ENCODE data around the gene SYT15B.
"Not testable (repeated sequence)": the region's sequence is repeated elsewhere in the genome, so short reads cannot be mapped to it uniquely, and the experiment has no call there.

The SYT15B gene

DNA sequence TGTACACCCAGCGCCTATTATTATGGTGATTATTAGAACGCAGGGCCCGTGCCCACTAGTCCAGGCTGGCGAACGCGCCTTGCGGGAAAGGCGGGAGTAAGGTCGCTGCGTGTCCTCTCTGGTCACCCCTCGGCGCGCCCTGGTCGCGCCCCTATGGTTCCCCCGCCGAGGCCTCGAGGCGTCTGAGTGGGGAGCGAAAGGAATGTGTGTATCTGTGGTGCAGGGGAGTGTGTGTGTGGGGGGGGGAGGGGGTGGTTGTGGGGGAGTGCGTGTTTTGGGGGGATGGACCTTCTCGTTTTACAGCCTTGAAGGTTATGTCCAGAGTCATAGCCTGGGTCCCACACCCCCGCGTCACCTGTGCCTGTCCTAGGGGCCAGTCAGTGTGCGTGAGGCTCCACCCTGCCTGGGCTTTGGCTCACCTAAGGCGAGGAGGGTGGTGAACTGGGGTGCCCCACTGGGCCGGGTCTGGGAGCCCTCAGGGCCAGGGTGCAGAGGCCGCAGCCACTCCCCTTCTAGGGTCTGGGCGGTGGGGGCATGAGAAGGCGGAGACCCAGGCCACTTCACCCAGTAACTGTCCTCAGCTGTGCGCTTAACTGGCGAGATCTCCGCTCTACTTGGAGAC, at the start of gene SYT15B:
SYT15B (minus strand) TSS at position 39 of the 622 bp plus-strand sequence. CDS start 952 bp downstream, outside the sequence.
- not testable (repeated sequence) for H3K4me3 ChIP-seq (ENCODE audit: low read depth, low read length); DNase-seq (ENCODE audit: low read depth)

DNA sequence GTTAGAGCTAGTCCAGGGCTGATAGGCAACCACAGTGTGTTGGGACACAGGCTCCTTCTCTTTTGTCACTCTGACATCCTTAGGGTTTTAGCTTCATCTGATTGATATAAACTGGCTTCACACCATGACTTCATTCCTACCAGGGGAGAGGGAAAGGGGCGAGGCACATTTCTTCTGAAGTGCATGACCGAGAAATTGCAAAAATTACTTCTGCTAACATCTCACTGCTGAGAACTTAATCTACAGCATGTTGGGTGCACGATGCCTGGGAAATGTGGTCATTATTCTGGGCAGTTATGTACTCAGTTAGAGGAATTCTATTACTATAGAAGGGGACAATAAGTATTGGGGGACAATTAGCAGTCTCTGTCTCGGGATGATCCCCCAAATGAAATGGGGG, 16.2 kb upstream of the SYT15B start:
- DNase-seq (ENCODE audit: low read depth): not testable (repeated sequence)

DNA sequence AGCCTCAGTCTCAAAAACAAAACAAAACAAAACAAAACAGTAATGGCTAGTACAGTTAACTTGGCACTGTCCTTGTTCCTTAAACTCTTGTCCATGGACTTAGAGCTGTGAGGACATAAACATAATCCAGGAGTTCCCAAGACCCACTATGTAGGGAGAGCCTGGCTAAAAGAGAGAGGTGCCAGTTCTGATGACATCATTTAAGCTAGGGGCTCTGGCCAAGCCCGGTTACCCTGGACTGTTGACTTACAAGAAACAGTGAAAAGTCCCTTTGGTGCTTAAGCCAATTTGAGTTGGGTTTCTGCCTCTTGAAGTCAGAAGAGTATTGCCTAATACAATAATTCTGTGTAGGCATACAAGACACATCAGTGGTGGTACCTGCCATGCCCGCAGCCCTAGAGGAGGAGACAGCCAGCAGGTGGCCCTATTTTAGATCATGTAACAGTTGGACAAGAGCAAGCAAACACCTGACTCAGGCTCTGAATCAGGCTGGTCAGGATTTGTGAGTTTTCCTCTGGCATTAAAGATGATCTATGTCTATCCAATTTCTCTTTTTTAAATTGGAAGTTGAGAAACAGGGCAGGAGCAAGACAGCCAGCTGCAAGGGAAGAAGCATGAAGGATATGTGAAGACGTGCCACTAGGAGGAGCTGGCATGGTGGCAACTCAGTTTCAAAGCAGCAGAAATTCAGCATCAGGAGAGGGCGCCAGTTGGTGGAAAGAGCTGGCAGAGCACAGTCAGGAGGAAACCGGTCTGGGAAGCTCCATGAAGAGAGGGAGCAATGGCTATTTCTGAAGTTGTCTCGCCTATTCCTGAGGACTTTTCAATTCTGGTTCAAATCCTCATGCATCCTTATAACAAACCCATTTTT, 12.2 kb upstream of the SYT15B start:
- peak; percentile 22 for DNase-seq (ENCODE audit: low read depth)
- TF ChIP-seq, protein P1, sequence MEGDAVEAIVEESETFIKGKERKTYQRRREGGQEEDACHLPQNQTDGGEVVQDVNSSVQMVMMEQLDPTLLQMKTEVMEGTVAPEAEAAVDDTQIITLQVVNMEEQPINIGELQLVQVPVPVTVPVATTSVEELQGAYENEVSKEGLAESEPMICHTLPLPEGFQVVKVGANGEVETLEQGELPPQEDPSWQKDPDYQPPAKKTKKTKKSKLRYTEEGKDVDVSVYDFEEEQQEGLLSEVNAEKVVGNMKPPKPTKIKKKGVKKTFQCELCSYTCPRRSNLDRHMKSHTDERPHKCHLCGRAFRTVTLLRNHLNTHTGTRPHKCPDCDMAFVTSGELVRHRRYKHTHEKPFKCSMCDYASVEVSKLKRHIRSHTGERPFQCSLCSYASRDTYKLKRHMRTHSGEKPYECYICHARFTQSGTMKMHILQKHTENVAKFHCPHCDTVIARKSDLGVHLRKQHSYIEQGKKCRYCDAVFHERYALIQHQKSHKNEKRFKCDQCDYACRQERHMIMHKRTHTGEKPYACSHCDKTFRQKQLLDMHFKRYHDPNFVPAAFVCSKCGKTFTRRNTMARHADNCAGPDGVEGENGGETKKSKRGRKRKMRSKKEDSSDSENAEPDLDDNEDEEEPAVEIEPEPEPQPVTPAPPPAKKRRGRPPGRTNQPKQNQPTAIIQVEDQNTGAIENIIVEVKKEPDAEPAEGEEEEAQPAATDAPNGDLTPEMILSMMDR (IDR thresholded peaks at IDR 0.05; ENCODE audit: insufficient read depth, low read depth, low read length, missing control alignments): peak; percentile 7
- not testable (repeated sequence) for H3K4me3 ChIP-seq (ENCODE audit: low read depth, low read length)

More for the DNA sequence above, 16.2 kb upstream of the SYT15B start:
- not testable (repeated sequence) for H3K4me3 ChIP-seq (ENCODE audit: low read depth, low read length)

DNA sequence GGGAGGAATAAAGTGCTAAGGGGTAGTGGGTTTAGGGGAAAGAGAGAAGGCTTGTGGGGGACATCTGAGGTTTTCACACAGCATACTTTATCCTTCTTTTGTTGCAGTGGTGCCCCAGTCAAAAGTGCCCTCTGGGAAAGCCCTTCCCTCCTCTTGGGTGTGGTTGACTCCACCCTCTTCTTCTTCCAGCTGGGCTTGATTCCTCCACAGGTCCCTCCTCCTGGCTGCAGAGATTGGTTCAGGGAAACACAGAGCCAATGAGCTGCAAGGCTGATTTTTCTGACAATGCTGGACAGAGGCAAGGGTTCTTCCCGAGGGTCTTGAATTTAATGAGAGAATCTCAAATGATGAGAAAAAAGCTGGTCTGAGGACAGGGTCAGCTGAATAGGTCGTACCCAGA, 7.4 kb upstream of the SYT15B start:
- DNase-seq (ENCODE audit: low read depth); H3K4me3 ChIP-seq (ENCODE audit: low read depth, low read length): not testable (repeated sequence)

DNA sequence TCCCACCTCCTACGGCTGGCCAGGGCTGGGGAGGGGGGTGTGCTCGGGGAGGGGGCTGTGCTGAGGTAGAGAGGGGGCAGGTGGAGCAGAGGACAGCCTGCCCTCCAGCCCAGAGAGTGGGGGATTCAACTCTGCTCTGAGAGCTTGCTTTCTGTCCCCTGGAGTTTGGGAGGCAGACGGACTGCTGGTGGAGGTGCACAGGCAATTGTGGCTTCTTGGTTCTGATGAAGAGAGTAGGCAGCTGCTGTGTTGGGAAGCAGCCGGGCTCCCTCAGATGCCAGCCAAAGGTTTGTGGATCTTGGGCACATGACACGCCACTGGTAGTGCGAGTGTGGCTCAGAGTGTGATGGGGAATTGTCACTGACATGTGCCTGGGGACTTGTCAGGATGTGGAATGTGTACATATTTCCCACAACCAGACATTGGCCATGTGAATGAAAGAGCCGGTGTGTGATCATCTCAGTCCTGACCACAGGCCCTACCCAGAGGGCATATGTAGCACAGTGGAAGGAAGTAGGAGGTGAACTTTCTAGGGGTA, 5.3 kb upstream of the SYT15B start:
- H3K4me3 ChIP-seq (ENCODE audit: low read depth, low read length); DNase-seq (ENCODE audit: low read depth): not testable (repeated sequence)

DNA sequence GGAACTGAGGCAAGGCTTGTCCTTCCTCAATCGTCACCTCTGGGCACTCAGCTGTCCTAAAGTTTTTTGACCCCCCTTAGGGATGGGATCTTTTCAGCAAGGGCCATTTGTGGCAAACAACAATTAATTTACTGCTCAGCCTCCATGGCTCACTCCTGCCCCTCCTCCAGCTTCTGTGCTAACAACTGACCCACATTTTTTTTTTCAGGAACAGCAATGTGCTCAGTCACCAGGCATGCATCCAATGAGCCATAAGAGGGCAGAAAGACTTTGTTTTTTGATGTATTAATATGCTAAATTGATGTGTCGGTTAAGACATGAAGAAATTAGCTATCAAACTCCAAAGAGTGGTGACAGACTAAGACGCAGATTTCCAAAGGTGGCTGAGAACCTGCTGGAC, 4.7 kb upstream of the SYT15B start:
- H3K4me3 ChIP-seq (ENCODE audit: low read depth, low read length); DNase-seq (ENCODE audit: low read depth): not testable (repeated sequence)

DNA sequence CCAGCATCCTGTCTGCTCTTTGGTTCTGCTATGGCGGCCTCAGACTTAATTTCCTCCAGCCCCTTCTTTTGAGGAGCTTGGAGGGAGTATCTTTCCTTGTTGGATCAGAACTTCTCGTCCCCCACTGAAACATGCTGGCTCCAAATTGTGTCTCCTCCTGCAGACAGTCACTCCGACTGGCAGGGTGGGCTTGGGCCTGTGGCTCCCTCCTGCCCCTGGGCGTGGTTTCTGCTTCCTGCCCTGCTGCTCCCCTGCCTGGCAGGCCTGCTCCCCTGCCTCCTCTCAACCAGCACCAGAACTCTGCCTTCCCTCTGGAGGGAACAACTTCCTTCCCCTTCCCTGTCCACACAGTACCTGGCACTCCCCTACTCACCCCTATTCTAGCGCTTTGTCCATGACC, 3.8 kb upstream of the SYT15B start:
- H3K4me3 ChIP-seq (ENCODE audit: low read depth, low read length); DNase-seq (ENCODE audit: low read depth): not testable (repeated sequence)

DNA sequence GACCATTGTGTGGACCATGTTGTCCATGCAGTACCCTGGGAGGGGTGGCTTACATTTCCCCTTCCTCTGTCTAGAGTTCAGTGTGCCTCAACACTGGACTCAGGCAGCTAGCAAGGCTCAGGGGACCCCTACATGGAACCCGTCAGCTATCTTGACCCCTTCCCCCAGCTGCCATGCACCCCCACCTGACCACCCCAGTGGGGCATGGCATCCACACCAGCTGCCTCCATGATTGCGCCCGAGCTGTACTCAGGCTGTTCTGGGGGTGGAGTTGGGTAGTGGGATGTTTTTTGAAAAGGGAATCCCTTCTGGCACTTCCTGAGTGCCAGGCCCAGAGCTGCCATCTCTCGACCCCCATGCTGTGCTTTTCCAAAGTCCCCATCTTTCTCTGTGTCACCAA, 1.8 kb upstream of the SYT15B start:
- not testable (repeated sequence) for H3K4me3 ChIP-seq (ENCODE audit: low read depth, low read length); DNase-seq (ENCODE audit: low read depth)

DNA sequence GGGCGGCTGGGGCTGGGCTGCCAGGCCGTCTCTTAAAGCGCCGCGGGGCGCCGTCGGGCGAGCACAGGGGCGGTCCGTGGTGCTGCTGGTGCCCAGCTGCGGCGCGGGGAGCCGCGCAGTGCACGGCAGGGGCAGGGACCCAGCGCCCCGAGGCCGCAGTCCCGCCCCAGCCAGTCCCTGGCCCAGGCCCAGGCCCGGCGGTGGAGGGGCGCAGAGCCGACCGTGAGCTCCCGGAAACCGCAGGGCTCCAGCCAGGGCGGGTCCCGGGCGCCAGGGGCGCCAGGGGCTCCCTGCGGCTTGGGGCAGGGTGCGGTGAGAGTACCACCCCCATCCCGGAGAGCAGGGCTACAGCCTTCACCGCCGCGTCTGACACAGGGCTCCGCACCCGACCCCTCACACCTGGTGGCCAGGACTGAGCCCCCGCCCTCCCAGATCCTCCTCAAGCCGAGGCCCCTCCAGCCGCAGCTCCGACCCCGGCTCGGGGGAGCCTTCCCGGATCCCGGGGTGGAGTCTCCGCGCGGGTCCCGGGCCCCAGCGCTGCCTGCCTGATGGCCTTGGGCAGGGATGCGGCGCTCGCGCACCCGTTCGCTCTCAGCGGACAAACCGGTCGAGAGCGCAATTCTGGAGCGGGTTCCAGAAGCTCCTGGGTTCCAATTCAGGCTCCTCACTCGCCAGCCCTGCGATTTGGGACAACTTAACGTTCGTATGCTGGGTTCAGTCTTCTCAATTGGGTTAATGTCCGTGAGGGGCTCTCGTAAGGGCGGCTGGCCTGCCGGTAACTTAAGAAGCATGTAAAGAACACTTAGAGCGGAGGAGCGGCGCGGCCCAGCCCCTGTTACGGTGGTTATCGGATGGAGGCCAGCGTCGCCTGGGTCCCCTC, 478 bp downstream of the SYT15B start:
- not testable (repeated sequence) for DNase-seq (ENCODE audit: low read depth); H3K4me3 ChIP-seq (ENCODE audit: low read depth, low read length)

DNA sequence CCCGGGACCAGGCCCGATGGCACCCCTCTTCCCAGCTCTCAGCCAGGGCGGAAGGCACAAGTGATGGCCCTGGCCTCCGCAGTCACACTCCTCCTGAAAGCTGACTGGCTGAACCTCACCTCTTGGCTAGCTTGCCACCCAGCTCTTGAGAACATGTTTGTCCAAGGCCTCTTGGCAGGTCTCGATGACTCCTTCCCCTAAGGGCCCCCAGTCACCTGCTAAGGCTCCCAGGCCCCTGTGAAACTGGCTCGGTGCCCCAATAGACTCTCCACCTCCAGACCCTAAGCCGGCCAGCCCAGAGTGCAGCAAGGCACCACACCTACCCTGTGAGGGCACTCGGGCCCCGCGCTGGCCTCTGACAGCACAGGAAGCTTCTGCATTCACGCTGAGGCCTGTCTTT, 4.5 kb downstream of the SYT15B start:
- H3K4me3 ChIP-seq (ENCODE audit: low read depth, low read length); DNase-seq (ENCODE audit: low read depth): not testable (repeated sequence)

DNA sequence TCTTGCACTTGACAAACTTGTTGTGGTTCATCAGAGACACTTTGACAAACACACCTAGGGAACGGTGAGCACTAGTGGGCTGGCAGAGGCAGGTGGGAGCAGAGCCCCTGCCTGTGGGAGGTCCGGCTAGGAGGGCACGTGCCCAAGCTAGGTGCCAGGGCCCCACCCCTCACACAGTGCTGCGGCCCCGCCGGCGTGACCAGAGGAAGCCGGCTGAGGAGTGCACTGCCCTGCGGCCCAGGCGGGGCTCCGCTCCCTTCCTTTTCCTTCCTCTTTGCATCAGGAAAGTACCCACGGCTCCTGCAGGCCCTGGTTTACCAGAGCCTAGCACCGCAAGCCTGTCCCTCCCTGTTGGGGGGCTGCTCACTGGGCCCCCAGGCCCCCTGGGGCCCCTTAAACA, 7.2 kb downstream of the SYT15B start:
- not testable (repeated sequence) for DNase-seq (ENCODE audit: low read depth)

DNA sequence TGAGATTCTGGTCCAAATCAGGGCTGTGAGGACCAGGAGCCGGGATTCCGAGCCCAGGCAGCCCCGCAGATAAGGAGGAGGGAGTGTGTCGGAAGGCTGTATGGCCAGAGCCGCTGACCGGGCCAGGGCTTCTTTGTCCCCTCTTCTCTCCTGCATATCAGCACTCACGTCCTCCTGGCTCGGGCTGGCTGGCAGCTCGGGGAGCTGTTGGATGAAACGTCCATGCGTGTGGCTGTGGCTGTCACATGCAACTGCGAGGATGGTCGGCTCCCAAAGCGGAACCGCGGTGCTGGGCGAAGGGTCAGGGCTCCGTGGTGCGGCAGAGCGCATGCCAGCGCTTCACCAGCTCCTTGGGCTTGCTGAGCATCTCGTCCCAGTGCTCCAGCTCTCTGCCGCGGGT, 9.5 kb downstream of the SYT15B start:
- not testable (repeated sequence) for H3K4me3 ChIP-seq (ENCODE audit: low read depth, low read length); DNase-seq (ENCODE audit: low read depth)

More for the DNA sequence above, 7.2 kb downstream of the SYT15B start:
- H3K4me3 ChIP-seq (ENCODE audit: low read depth, low read length): not testable (repeated sequence)

DNA sequence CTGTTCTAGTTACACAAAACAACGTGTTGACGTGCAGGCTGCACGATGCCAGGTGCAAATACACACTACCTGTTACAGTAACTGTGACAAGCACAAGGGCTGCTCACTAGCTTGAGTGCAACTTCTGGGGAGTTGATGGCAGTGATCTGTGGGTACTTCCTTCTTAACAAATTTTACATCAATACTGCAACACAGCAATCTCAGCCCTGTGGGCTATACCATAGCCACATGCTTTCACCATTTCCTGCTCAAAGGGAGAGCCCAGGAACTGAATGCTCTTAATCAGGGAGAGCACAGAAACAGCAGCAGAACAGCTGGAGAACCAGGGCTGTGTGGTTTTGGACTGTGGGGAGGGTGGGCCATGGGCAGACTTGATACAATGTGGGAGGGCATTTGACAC, 10.2 kb downstream of the SYT15B start:
- H3K4me3 ChIP-seq (ENCODE audit: low read depth, low read length); DNase-seq (ENCODE audit: low read depth): not testable (repeated sequence)

DNA sequence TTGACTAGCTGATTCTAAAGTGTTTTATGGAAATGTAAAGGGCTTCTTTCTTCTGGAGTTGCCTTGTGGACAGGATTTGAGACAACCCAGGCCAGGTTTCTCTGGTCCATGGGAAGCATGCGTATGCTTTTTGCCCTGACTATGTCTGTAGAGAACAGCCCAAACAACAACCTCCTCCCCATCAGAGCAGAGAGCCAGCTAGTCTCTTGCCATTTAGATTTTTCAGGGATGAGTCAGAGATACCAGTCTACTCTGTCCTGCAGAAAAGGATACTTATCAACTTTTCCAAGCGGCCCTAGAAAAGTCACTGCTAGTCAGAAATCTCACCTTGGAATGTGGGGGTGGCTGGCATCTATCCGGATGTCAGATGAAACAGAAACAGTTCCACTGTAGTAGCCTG, 11.6 kb downstream of the SYT15B start:
- not testable (repeated sequence) for DNase-seq (ENCODE audit: low read depth)

DNA sequence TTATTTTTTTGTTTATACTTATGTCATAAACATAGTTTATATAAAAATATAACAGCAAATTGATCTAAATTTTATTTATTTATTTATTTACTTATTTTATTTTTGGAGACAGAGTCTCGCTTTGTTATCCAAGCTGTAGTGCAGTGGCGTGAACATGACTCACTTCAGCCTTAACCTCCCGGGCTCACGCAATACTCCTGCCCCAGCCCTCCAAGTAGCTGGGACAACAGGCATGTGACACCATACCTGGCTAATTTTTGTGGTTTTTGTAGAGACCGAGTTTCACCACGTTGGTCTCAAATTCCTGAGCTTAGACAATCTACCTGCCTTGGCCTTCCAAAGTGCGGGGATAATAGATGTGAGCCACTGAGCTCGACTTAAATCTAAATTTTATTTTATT, 13.0 kb downstream of the SYT15B start:
- H3K4me3 ChIP-seq (ENCODE audit: low read depth, low read length); DNase-seq (ENCODE audit: low read depth): not testable (repeated sequence)

More for the DNA sequence above, 11.6 kb downstream of the SYT15B start:
- not testable (repeated sequence) for H3K4me3 ChIP-seq (ENCODE audit: low read depth, low read length)

DNA sequence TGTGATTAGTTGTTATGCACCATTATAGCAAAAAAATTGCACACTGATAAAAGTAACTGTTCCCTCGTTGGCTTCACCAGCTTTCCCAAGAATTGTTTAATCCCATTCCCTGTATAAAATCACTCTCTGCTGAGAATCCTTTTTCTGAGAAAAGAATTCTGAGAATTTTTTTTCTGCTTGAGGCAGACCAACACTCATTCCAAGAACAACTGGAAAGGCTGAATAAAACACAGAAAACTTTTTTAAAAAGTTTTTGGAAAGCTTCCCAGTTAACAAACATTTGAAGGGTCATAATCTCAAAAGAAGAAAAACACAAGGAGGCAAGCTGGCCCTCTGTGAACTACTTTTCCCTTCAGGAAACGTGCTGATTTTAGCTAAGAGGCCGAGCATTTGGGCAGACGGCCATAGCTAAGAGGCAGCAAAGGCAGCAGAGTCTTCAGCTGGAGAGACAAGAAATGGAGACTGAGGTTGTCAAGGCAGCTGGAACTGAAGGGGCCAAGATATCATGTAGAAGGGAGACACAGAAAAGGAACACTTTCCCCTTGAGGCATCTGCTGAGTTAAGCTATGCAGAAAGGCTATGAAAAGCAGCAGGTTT, 16.5 kb downstream of the SYT15B start:
- DNase-seq (ENCODE audit: low read depth); H3K4me3 ChIP-seq (ENCODE audit: low read depth, low read length): not testable (repeated sequence)

DNA sequence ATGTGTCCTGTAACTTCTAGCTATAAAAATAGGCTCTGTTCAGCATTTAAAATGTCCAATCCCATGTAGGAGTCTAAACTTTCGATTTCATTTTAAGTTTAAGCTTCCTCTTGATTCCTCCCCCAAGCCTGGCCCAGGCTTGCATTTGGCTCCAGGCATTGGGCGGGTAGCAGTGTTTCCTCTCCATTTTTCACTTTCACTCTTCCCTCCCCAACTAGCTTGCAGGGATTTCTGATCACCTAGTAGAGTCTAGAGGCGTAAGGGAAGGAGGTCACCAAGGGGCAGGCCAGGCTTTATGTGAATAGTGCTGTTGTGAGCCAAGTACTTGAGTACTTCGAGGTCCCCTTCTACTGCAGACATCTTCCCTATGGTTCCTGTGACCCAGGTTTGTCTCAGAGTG, 18.5 kb downstream of the SYT15B start:
- not testable (repeated sequence) for H3K4me3 ChIP-seq (ENCODE audit: low read depth, low read length); DNase-seq (ENCODE audit: low read depth)
